Measurements from ENCODE around the gene ADARB1. TPM values are rescaled to one million over a fixed set of nuclear protein-coding genes. Genes with fewer than 3 reads are reported as not detected.

The ADARB1 gene
- total RNA-seq, 1 donor from 2014 or later = 25.8 TPM

- H3K36me3 ChIP-seq (ENCODE audit: insufficient read depth, low read length) = no peaks in the 10 kb centered on the region
- H3K4me1 Mint-ChIP-seq (ENCODE audit: low read depth, unreplicated experiment) = peaks cover 26% of the 10 kb centered on the region
- TF ChIP-seq CTCF (IDR thresholded peaks at IDR 0.05; ENCODE audit: insufficient read depth, low read depth, low read length) (no peak), EZH2 (IDR thresholded peaks at IDR 0.05; ENCODE audit: insufficient read depth, low read length) (no peak)
- FAIRE-seq (no peak), DNase-seq (ENCODE audit: low read depth) (no peak)
- no peaks in the 10 kb centered on the region for H3K9me3 Mint-ChIP-seq (ENCODE audit: unreplicated experiment)
- no peak overlapping the region for H3K4me3 Mint-ChIP-seq (ENCODE audit: unreplicated experiment)
- no peak overlapping the region for H3K27ac Mint-ChIP-seq (ENCODE audit: unreplicated experiment)
- peaks cover 11% of the 10 kb centered on the region for H3K4me1 ChIP-seq (ENCODE audit: insufficient read depth, low read length)
- H3K4me3 ChIP-seq (ENCODE audit: insufficient read depth, low read depth, low read length) = no peak overlapping the region
- no peaks in the 10 kb centered on the region for H3K27me3 ChIP-seq (ENCODE audit: insufficient read depth, low read length)
- peaks cover 13% of the 10 kb centered on the region for H4K20me1 ChIP-seq (ENCODE audit: insufficient read depth, low read length)
- peaks cover 44% of the 10 kb centered on the region for H3K79me2 ChIP-seq (ENCODE audit: insufficient read depth, low read length)
- no peak overlapping the region for H3K27ac ChIP-seq (ENCODE audit: low read depth, low read length)
- no peaks in the 10 kb centered on the region for H3K36me3 Mint-ChIP-seq (ENCODE audit: low read depth, unreplicated experiment)
- no peak overlapping the region for H3K9ac ChIP-seq (ENCODE audit: low read length)
- H3K9me3 ChIP-seq (ENCODE audit: insufficient read depth, low read depth, low read length) = no peaks in the 10 kb centered on the region
- no peak overlapping the region for H2AFZ ChIP-seq (ENCODE audit: low read depth, low read length)
- no peaks in the 10 kb centered on the region for H3K27me3 Mint-ChIP-seq (ENCODE audit: low read depth, unreplicated experiment)
- no peak overlapping the region for H3K4me2 ChIP-seq (ENCODE audit: low read length)
Measured at GRCh38 chr21:45105906-45106485, 31.6 kb downstream of the ADARB1 start.

GRCh38 chr21:45108034-45108790 is 33.8 kb downstream of the ADARB1 start:
- no peaks in the 10 kb centered on the region for H3K9me3 ChIP-seq (ENCODE audit: insufficient read depth, low read depth, low read length)
- Mint-ChIP-seq H3K4me1 (ENCODE audit: low read depth, unreplicated experiment) (peaks cover 27% of the 10 kb centered on the region), H3K27me3 (ENCODE audit: low read depth, unreplicated experiment) (peaks cover 5% of the 10 kb centered on the region), H3K36me3 (ENCODE audit: low read depth, unreplicated experiment) (no peaks in the 10 kb centered on the region), H3K4me3 (ENCODE audit: unreplicated experiment) (no peak overlapping the region), H3K27ac (ENCODE audit: unreplicated experiment) (no peak overlapping the region), H3K9me3 (ENCODE audit: unreplicated experiment) (no peaks in the 10 kb centered on the region)
- H3K4me1 ChIP-seq (ENCODE audit: insufficient read depth, low read length) = peaks cover 7% of the 10 kb centered on the region
- H3K9ac ChIP-seq (ENCODE audit: low read length) = no peak overlapping the region
- DNase-seq (ENCODE audit: low read depth) (no peak), FAIRE-seq (no peak)
- no peak overlapping the region for H2AFZ ChIP-seq (ENCODE audit: low read depth, low read length)
- no peaks in the 10 kb centered on the region for H3K27me3 ChIP-seq (ENCODE audit: insufficient read depth, low read length)
- no peaks in the 10 kb centered on the region for H3K36me3 ChIP-seq (ENCODE audit: insufficient read depth, low read length)
- TF ChIP-seq CTCF (IDR thresholded peaks at IDR 0.05; ENCODE audit: insufficient read depth, low read depth, low read length) = no peak
- TF ChIP-seq EZH2 (IDR thresholded peaks at IDR 0.05; ENCODE audit: insufficient read depth, low read length) = no peak
- no peak overlapping the region for H3K4me2 ChIP-seq (ENCODE audit: low read length)
- no peak overlapping the region for H3K27ac ChIP-seq (ENCODE audit: low read depth, low read length)
- H3K4me3 ChIP-seq (ENCODE audit: insufficient read depth, low read depth, low read length) = no peak overlapping the region
- peaks cover 49% of the 10 kb centered on the region for H3K79me2 ChIP-seq (ENCODE audit: insufficient read depth, low read length)
- peaks cover 29% of the 10 kb centered on the region for H4K20me1 ChIP-seq (ENCODE audit: insufficient read depth, low read length)

All from astrocyte (in vitro differentiated cells and primary cell).